ENCODE data around the gene SNRPD2.
A peak's percentile ranks its signal among the peaks of the same experiment; 100 is the strongest.
"Not testable (repeated sequence)": the region's sequence is repeated elsewhere in the genome, so short reads cannot be mapped to it uniquely, and the experiment has no call there.

SNRPD2 gene

DNA sequence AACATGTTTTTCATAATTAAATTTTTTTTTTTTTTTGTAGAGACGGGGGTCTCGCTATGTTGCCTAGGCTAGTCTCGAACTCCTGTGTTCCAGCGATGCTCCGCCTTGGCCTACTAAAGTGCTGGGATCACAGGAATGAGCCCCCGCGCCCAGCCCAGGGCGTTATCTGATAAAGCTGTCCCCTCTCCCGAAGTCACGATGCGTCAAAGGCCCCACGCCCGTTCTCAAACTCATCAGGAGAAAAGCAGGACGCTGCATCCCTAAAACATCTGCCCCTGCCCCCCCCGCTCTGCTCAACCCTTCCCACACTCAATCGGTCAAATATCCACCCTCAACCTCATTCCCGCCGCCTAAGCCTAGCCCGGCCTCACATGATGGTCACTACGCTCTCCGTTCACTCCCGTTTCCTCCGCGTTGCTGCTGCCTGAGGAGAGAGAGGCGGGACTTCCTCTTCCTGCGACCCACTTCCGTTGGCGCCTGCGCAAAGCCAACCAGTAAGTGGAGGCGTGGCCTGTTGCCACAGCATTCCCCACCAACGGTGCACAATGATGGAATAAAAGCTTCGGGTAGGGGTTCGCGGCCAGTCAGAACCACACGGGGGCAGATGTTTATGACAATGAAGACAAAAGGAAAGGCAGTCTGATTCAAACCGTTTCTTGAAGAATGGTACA lies at the start of gene SNRPD2:
Gene SNRPD2 (minus strand): TSS at position 438 of the 671 bp plus-strand sequence. CDS start 65 bp downstream, at position 373.
- peak; percentile 85 for DNase-seq (ENCODE audit: low read depth in 2 of 2)

DNA sequence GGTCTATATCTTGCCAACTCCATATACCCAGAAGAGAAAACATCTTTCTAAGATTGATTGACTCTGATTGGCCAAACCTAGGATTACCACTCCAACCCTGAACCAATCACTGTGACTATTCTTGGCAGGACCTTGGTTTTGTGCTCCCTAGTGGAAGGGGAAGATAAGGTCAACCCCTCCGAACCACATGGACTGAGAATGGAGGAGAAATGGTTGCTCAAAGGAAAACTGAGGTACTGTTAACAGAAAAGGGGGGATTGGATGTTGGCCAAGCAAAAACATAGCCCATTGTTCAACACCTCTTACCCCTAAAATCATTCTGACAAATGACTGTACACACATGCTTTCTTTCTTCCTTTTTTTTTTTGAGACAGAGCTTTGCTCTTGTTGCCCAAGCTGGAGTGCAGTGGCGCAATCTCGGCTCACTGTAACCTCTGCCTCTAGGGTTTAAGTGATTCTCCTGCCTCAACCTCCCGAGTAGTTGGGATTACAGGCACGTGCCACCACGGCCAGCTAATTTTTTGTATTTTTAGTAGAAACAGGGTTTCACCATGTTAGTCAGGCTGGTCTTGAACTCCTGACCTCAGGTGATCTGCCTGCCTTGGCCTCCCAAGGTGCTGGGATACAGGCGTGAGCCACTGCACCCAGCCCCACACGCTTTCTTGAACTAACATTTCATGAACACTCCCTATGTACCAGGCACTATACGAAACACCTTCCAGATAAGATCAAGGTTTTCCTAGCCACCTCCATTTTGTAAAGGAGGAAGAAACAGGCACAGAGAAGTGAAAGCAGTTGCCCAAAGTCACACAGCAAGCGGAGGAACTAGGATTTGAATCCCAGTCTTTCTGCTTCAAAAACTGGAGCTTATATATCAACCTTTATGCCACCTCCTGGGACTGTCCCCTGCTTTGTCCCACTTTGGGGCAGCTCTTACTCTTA lies 48.0 kb upstream of the SNRPD2 start:
- DNase-seq (ENCODE audit: low read depth in 2 of 2) = no peak

DNA sequence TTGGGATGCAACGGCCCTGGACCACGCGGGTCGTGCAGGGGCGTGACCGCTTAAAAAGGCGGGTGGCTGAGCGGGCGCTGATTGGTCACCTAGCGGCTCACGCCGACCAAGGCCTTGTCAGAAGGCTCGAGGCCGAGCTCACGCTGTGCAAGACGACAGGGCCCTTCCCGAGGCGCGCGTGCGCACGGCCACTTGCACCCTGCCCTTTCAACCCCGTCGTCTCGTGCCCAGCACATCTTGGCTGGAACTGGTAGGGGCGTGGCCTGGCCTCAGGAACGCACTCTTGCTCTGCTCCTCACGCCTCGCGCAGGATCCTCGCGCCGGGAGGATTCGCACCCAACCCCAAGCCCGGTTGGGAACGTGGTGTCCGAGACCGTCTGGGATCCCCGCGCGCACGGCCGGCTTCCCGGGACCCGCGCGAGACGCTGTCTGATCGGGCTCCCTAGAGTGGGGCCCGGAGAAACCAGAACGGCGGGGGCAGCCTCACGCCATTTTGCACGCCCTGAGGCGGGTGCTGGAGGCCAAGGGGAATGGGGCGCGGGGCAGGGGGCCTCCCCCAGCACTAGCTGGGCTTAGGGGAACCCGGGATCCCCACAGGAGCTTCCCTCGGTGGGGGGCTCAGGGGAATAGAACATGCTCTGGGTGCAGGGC lies 41.5 kb upstream of the SNRPD2 start, which contains the start of gene MEIOSIN:
Gene MEIOSIN (plus strand): TSS at position 280 of the 651 bp plus-strand sequence. CDS start 1,938 bp downstream, outside the sequence.
- DNase-seq (ENCODE audit: low read depth in 2 of 2) = no peak

DNA sequence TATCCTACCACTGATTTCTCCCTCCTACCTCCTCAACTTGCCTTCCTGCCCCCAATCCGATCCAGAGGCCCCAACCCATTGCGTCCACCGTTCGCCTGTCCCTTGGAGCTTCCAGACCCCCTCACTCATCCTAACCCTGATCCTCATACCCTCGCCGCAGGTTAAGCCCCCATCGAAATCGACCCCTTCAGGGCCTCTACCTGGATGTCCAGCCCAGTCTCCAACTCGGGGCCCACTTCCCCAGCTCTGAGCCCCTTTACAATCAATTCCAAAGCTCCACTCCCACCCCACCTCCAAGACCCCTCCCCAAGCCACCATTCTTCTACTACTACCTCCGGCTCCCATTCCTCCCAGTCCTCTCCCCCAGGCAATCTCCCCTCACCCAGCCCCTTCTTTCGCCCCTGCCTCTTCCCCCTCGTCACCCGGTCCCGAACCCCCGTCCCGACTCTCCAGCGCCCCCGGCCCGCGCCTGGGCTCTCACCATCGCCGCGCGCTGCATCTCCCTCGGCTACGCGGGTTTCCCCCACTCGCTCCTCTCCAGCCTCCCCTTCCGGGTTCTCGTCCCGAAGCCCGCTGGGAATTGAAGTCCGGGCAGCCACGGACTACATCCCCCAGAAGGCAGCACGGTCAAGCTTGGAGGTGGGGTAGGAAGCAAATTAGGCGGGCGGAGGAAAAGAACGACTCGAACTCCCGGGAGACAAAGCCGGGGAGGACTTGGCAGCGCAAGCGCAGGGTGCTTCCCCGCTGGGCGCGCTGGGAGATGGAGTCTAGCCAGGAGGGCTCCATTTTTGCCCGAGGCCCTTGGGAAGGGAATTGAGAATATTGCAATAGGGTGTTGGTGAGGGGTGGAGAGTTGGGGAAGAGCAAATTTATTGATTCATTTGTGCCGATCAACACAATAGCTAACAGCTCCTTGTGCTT lies 38.9 kb upstream of the SNRPD2 start, which contains the start of gene FBXO46:
Gene FBXO46 (minus strand): TSS at position 529 of the 921 bp plus-strand sequence. CDS start 17,401 bp downstream, outside the sequence.
- DNase-seq (ENCODE audit: low read depth in 2 of 2) = peak; percentile 98

DNA sequence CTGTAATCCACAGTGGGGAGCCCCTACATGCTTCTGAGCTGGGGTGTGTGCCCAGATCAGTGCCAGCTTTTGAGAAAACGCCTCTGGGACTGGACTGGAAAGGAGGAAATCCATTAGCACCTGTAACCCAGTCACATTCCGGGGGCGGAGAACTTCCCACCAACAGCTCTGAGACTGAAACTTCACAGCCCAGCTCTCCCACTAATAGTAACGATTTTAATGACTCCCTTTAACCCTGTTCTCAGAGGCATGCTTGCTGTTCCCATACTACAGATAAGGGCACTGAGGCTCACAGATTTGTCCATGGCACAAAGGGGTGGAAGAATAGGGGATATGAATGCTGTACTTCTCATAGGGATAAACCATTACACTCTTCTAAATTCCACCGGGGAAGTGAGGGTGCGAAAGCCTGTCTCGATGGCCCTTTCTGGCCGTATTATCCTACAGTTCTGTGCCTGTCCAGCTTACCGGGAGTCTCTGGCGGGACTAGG lies 38.1 kb upstream of the SNRPD2 start:
- DNase-seq (ENCODE audit: low read depth in 2 of 2) = no peak

DNA sequence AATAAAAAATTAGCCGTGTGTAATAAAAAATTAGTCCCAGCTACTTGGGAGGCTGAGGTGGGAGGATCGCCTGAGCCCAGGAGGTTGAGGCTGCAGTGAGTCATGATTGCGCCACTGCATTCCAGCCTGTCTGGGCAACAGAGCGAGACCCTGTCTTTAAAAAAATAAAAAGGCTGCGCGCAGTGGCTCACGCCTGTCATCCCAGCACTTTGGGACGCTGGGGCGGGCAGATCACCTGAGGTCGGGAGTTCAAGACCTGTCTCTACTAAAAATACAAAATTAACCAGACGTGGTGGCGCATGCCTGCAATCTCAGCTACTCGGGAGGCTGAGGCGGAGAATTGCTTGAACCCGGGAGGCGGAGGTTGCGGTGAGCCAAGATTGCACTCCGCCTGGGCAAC lies 36.9 kb upstream of the SNRPD2 start:
- not testable (repeated sequence) for DNase-seq (ENCODE audit: low read depth in 2 of 2)

DNA sequence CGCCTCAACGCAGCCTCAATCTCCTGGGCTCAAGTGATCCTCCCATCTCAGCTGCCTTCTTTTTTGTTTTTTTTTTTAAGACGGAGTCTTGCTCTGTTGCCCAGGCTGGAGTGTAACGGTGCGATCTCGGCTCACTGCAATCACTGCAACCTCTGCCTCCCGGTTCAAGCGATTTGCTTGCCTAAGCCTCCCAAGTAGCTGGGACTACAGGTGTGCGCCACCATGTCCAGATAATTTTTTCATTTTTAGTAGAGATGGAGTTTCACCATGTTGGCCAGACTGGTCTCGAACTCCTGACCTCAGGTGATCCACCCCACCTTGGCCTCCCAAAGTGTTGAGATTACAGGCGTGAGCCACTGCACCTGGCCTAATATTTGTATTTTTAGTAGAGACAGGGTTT lies 28.3 kb upstream of the SNRPD2 start:
- not testable (repeated sequence) for DNase-seq (ENCODE audit: low read depth in 2 of 2)

DNA sequence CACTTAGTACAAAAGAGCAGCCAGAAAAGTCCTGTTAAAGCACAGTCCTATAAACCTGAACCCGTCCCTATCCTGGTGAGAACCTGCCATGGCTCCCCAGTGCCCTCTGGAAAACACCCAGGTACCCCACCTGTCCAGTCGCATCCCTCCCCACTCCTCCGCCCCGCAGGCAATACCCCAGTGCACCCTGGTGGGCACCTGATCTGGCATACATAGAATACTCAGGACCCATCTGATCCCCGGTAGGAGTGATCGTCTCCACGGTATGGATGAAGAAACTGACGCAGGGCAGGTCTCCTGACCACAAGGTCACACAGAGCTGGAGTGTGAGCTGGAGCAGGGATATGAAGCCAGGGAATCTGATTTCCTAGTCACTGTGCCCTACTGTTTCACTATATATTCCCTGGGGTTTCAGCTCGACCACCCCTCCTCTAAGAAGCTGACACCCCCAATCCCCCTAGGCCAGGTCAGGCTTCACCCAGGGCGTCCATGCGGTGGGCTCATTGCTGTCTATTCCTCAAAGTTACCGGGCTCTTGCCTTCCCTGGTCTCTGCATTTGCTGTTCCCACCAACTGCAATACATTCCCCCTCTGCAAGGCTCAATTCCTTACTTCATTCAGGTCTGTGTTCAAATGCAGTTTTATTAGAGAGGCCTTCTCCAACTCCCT lies 26.4 kb upstream of the SNRPD2 start:
- DNase-seq (ENCODE audit: low read depth in 2 of 2) = no peak

DNA sequence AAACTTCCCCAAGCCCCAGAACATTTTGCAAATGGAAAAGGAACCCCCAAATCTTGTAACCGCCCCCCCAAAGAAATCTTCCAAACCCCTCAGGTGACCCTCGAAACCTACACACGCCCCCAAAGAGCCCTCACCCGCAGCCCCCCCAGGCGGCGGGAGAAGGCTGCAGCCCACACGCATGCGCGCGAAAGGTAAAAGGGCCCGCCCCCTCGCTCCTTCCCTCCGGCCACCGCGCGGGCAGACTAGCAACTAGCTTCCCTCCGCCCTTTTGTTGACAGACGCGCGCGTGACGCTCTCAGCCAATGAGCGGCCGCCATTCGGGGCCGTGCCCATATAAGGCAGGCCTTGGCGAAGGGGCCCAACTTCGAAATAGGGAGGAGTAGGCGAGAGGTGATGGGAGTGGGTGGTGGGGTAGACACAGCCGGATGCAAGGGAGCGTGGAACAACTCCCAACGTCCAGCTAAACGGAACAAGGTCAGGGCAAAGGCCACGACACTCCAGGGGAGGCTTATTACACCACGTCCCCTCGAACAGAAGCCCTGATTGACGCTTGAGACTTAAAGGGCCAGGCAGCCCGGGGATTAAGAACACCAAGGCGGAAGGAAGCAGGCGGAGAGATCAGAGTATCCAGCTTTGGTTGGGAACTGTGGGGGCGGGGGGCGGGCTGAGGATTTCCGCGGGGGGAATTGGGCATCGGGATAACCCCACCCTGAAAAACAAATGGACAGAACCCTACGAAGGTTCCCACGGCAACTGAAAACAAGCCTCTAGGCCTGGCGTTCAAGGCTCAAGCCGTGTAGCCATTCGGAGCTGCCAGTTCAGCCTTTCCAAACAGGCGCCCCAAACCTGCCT lies 25.6 kb upstream of the SNRPD2 start:
- peak; percentile 97 to 98 for DNase-seq (ENCODE audit: low read depth in 2 of 2)

DNA sequence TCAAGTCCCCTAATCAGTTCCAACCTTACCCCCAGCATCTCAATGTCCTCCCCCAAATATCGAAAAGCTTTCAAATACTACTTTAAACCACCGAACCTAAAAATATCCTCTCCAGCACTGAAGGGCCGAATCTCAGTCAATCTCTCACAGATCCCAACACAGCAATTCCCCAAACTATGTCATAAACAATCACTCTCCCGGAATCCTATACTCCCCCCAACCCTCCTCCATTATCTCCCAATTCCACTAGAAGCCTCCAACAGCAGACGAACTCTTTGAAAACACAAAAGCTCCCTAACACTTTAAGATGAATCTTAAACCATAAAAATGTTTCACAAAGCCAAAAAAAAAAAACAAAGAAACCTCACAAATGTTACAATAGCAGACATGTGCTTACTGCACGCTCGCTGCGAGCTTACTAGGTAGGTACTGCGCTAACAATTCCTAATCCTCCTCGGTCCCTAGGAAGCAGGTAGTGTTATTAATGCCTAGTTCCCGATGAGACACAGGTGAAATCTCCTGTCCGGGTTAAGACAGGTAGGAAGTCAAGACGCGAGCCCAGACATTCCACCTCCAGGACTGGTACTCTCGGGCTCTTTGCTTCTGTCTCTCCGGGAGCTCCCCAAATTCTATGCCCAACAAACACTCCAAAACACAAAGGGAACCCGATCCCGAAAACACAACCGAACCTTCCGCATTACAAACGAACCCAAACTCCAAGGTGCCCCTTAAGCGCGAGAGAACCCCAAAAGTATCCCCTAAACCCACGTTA lies 24.8 kb upstream of the SNRPD2 start:
- DNase-seq (ENCODE audit: low read depth in 2 of 2) = no peak

DNA sequence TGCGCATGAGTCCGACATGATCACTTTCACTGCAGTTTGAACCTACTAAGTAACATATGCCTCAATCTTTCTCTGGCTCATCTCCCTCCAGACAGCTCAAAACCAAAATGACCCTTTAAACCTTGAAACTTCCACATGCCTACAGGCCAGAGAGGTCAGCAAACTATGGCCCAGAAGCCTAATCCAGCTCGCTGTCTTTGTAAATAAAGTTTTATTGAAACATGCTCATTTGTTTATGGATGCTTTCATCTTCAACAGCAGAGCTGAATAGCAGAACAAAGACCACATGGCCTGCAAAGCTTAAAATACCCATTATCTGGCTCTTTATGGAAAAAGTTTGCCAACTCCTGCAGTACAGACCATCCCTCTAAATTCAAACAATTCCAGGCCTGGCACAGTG lies 23.4 kb upstream of the SNRPD2 start:
- no peak for DNase-seq (ENCODE audit: low read depth in 2 of 2)

DNA sequence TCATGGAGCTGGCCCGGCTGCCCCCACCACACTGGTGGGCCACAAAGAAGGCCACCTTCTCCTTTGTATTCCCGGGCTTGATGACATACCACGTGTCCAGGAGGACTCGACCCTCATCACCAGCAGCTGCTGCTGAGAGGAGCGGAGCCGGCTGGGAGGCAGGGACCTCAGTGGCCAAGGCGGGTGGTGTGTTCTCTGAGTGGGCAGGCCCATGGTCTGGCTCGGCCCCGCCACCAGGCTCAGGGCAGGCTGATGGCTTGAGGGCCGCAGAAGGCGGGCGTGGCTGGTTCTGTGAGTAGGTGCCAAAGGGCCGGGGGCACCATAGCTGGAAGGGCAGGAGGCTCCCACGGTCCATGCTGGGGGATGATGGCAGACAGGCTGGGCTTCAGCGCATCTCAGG lies 21.4 kb upstream of the SNRPD2 start:
- DNase-seq (ENCODE audit: low read depth in 2 of 2) = no peak

DNA sequence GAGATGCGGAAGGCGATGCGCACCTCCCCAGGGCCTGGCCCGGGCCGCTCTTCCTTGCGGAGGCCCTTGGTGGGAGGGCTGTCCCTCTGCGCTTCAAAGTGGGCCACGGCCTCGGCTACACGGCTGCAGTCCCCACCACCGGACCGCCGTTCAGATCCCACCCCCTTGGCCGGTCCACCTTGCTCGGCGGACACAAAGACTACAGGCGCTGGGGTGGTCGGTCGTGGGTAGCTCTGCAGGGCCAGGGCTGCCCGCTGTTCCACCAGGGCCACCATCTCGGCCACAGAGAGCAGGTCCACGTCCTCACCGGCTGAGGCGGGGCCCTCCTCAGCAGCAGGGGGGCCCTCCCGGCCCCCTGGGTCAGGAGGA lies 20.9 kb upstream of the SNRPD2 start:
- no peak for DNase-seq (ENCODE audit: low read depth in 2 of 2)

DNA sequence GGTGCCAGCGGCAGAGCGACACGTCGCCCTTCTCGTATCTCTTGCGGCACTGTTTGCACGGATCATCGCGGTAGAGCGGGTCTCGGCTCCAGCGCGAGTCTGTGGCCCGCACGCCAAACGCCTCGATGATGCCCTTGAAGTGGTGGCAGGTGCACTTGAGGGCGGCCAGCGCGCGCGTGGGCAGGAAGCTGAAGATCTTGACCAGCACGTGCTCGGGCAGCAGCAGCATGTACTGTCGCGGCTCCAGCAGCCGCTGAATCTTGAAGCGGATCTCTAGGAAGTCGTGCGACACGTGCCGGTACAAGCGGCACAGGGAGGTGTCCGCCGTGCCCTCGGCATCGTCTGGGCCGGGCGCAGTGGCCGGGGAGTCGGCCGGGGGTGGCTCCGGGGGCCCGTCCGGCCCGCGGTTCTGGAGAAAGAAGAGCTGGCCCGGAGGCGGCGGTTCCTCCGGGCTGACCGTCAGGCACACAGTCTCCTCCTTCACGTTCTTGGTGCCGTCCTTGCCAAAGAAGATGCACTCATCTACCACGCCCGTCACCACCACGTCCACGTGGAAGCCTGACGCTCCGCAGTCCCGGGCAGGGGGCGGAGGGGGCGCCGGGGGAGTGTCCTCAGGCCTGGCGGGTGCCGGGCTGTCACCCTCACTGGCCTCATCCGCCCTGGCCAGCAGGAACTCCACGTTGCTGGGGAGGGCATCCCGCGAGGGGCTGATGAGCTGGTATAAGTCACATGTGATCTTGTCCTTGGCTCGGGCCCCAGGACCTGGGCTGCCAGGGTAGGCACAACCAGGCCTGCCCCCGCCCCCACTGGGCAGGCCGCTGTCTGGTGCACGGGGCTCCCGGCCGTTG lies 20.3 kb upstream of the SNRPD2 start:
- no peak for DNase-seq (ENCODE audit: low read depth in 2 of 2)

DNA sequence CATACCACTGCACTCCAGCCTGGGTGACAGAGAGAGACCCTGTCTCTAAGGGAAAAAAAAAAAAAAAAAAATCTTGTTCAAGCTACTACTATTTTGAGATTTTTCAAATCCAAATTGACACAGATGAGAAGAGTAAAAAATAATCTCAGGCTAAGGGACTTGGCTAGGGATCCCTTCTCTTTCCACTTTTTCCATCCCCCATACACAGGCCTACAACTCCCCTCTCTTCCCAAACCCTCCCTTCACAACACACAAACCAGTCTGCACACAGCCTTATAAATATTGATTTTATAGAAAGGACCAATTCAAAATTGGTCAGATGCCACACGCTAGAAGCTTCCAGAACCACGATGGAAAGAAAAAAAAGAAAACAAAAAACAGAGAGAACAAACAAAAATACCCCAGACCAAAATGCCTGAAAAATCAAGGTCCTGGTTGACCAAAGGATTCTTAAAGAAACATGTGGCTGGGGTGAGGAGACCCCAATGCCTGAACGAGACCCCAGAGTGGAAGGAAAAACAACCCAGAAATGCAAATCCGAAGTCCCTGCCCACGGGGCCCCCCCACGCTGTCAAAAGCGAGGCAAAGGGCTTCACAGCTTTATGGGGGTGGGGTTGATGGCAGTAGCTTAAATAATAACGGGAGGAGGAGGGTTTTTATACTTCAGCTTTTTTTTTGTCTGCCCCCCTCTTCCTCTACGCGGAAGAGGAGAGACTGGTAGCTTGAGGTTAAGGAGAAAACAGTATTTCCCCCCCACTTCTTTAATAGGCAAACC lies 18.8 kb upstream of the SNRPD2 start:
- no peak for DNase-seq (ENCODE audit: low read depth in 2 of 2)

DNA sequence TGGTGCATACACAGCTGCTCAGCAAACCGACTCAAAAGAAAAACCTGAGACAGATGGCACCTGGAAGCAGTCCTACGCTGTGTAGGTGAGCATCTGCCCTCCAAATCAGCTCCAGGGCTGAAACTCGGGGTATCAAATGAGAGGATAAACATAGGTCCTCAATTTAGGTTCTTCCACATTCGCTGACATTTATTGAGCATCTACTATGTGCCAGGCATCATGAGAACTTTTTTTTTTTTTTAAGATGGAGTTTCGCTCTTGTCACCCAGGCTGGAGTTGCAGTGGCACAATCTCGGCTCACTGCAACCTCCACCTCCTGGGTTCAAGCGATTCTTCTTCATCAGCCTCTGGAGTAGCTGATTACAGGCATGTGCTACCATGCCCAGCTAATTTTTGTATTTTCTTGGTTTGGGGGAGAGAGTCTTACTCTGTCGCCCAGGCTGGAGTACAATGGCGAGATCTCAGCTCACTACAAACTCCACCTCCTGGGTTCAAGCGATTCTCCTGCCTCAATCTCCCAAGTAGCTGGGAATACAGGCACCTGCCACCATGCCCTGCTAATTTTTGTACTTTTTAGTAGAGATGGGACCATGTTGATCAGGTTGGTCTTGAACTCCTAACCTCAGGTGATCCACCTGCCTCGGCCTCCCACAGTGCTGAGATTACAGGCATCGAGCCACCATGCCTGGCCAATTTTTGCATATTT lies 14.1 kb upstream of the SNRPD2 start:
- no peak for DNase-seq (ENCODE audit: low read depth in 2 of 2)
